ENCODE data around the gene CELSR2.

Gene CELSR2

GRCh38 chr1:109250454-109251276 is 1.3 kb downstream of the CELSR2 start:
- no peak for TF ChIP-seq CTCF (IDR thresholded peaks at IDR 0.05; ENCODE audit: low read length)
- TF ChIP-seq EZH2phosphoT487 (IDR thresholded peaks at IDR 0.05; ENCODE audit: low read length), result no peak
- TF ChIP-seq EZH2 (optimal IDR thresholded peaks at IDR 0.05; ENCODE audit: low read depth, low read length), result no peak
- Histone ChIP-seq H3F3A (ENCODE audit: insufficient read depth, low read length) (no peaks in the 10 kb centered on the region), H2AFZ (ENCODE audit: low read length) (no peak overlapping the region), H3K79me2 (ENCODE audit: low read length) (no peaks in the 10 kb centered on the region), H3K9me3 (replicated peaks; ENCODE audit: insufficient read depth, low read length) (no peaks in the 10 kb centered on the region), H3K4me2 (ENCODE audit: low read depth, low read length) (0 out of 2 replicates have a peak overlapping the region, but pooled peaks have one; percentile 39), H3K4me1 (ENCODE audit: low read length) (no peaks in the 10 kb centered on the region), H3K27ac (ENCODE audit: low read length) (no peak overlapping the region), H4K20me1 (ENCODE audit: insufficient read depth, low read length) (no peaks in the 10 kb centered on the region), H3K27me3 (replicated peaks; ENCODE audit: insufficient read depth, low read length) (no peaks in the 10 kb centered on the region), H3K9me2 (replicated peaks; ENCODE audit: insufficient read depth, low read length) (no peaks in the 10 kb centered on the region), H3K36me3 (replicated peaks; ENCODE audit: insufficient read depth, low read length) (no peaks in the 10 kb centered on the region), H3K9ac (ENCODE audit: low read length) (no peak overlapping the region), H3K4me3 (ENCODE audit: low read length) (no peak overlapping the region)
- no peak for DNase-seq

DNA sequence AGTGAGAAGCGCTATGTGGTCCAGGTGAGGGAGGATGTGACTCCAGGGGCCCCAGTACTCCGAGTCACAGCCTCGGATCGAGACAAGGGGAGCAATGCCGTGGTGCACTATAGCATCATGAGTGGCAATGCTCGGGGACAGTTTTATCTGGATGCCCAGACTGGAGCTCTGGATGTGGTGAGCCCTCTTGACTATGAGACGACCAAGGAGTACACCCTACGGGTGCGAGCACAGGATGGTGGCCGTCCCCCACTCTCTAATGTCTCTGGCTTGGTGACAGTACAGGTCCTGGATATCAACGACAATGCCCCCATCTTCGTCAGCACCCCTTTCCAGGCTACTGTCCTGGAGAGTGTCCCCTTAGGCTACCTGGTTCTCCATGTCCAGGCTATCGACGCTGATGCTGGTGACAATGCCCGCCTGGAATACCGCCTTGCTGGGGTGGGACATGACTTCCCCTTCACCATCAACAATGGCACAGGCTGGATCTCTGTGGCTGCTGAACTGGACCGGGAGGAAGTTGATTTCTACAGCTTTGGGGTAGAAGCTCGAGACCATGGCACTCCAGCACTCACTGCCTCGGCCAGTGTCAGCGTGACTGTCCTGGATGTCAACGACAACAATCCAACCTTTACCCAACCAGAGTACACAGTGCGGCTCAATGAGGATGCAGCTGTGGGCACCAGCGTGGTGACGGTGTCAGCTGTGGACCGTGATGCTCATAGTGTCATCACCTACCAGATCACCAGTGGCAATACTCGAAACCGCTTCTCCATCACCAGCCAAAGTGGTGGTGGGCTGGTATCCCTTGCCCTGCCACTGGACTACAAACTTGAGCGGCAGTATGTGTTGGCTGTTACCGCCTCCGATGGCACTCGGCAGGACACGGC is 2.2 kb downstream of the CELSR2 start:
- no peak overlapping the region for H3K4me3 ChIP-seq (ENCODE audit: low read length)
- no peak overlapping the region for H3K4me2 ChIP-seq (ENCODE audit: low read depth, low read length)
- H3K4me1 ChIP-seq (ENCODE audit: low read length), result no peaks in the 10 kb centered on the region
- no peaks in the 10 kb centered on the region for H4K20me1 ChIP-seq (ENCODE audit: insufficient read depth, low read length)
- no peaks in the 10 kb centered on the region for H3K79me2 ChIP-seq (ENCODE audit: low read length)
- H3F3A ChIP-seq (ENCODE audit: insufficient read depth, low read length), result no peaks in the 10 kb centered on the region
- no peak overlapping the region for H3K27ac ChIP-seq (ENCODE audit: low read length)
- no peaks in the 10 kb centered on the region for H3K27me3 ChIP-seq (replicated peaks; ENCODE audit: insufficient read depth, low read length)
- no peak for TF ChIP-seq EZH2 (optimal IDR thresholded peaks at IDR 0.05; ENCODE audit: low read depth, low read length)
- no peak for TF ChIP-seq EZH2phosphoT487 (IDR thresholded peaks at IDR 0.05; ENCODE audit: low read length)
- TF ChIP-seq CTCF (IDR thresholded peaks at IDR 0.05; ENCODE audit: low read length), result no peak
- H3K36me3 ChIP-seq (replicated peaks; ENCODE audit: insufficient read depth, low read length), result no peaks in the 10 kb centered on the region
- no peaks in the 10 kb centered on the region for H3K9me2 ChIP-seq (replicated peaks; ENCODE audit: insufficient read depth, low read length)
- no peak for DNase-seq
- no peaks in the 10 kb centered on the region for H3K9me3 ChIP-seq (replicated peaks; ENCODE audit: insufficient read depth, low read length)
- H3K9ac ChIP-seq (ENCODE audit: low read length), result no peak overlapping the region
- no peak overlapping the region for H2AFZ ChIP-seq (ENCODE audit: low read length)

GRCh38 chr1:109252167-109252892 is 3.0 kb downstream of the CELSR2 start:
- Histone ChIP-seq H2AFZ (ENCODE audit: low read length) (no peak overlapping the region), H3F3A (ENCODE audit: insufficient read depth, low read length) (no peaks in the 10 kb centered on the region), H3K4me2 (ENCODE audit: low read depth, low read length) (no peak overlapping the region), H3K4me1 (ENCODE audit: low read length) (no peaks in the 10 kb centered on the region), H4K20me1 (ENCODE audit: insufficient read depth, low read length) (no peaks in the 10 kb centered on the region), H3K4me3 (ENCODE audit: low read length) (no peak overlapping the region), H3K9ac (ENCODE audit: low read length) (no peak overlapping the region), H3K9me3 (replicated peaks; ENCODE audit: insufficient read depth, low read length) (no peaks in the 10 kb centered on the region), H3K36me3 (replicated peaks; ENCODE audit: insufficient read depth, low read length) (no peaks in the 10 kb centered on the region), H3K79me2 (ENCODE audit: low read length) (no peaks in the 10 kb centered on the region), H3K9me2 (replicated peaks; ENCODE audit: insufficient read depth, low read length) (no peaks in the 10 kb centered on the region), H3K27ac (ENCODE audit: low read length) (no peak overlapping the region), H3K27me3 (replicated peaks; ENCODE audit: insufficient read depth, low read length) (no peaks in the 10 kb centered on the region)
- no peak for DNase-seq
- TF ChIP-seq CTCF (IDR thresholded peaks at IDR 0.05; ENCODE audit: low read length) (no peak), EZH2 (optimal IDR thresholded peaks at IDR 0.05; ENCODE audit: low read depth, low read length) (no peak), EZH2phosphoT487 (IDR thresholded peaks at IDR 0.05; ENCODE audit: low read length) (no peak)
